GM18517 (cell line): ENCODE measurements around the gene WDR74.

Source experiments
- ATAC-seq: cut with Tn5 transposase; IDR thresholded peaks from one replicate; pipeline ENCODE4 v1.9.1; 2021; ENCODE audit warnings: mild to moderate bottlenecking, moderate library complexity; ENCODE audit not compliant: unreplicated experiment

Gene WDR74

DNA sequence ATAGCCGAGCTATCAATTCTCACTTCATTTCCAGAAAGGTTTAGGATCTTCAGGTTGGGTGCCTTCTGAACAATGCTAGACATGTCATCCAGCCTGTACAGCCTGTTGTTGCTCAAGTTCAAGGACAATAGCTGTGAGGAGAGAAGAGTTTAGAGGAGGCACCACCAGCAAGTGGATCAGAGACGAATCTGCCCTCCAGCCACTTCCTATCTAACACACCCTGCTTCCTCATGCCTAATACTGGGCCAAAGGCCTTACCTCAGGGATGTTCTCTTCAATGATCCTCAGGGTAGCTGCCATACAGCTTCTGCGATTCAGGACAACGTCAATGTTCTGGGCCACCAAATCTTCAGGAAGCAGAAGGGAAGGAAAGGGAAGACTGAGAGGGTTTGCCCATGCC, 38.3 kb downstream of the WDR74 start:
- ATAC-seq, result no peak

DNA sequence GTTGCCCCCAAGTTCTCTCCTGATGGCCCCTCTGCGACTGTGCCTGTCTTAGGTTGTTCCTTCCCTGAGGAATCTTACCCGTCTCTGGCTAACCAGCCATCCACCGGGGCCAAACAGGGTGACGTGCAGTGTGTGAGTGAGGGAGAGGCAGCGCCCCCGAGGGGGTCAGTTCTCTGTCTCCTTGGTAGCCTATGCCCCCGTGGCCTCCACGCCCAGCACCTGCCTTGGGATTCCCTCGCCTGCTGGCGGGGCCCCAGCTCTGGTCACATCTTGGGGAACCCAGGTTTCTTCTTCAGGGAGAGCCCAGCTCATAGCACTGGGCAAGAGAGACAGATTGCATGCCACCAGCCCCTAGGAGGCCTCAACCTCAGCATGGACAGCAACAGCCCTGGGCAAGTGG, 39.9 kb downstream of the WDR74 start:
- ATAC-seq, result no peak

GRCh38 chr11:62796281-62796680, 43.1 kb downstream of the WDR74 start:
- no peak for ATAC-seq

DNA sequence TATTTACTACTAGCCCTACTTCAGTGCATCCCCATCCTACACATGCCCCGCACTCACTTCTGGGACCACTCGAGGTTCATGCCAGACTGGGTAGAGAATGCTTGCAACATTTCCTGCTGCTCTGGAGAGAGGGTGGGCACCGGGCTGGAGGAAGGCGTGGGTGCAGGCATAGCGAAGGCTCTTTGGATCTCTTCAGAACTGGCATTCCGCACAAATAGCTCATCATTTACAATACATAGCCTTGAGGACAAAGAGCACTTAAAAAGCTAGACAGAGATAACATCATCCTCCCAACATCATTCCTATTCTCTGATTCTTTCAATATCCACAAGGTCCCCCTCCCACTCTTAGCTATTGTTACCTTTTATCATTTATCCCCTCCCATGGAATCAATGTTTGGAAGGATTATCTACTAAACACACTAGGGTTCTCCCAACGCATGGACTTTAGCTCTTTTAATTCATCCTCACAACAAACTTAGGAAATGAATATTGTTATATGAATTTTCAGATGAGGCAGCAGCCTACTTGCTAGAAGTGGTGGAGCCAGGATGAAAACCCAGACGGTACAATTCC, 45.1 kb downstream of the WDR74 start:
- ATAC-seq, result no peak

DNA sequence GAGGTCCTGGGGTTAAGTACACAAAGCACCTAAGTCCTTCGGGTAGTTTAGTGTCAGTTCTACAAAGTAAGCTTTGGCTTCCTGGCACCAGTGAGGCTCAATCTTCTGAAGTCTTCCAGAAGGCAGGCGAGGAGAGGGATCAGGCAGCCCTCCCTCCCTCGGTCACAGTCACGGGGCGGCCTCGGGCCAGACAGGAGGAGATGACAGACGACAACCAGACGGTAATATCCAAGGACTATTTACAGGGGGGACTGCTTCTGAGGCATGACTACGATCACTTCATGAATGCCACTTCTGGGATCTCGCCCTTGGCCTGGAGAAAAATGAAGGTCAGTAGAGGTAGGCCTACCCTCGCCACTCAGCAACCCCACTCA, 47.2 kb downstream of the WDR74 start:
- ATAC-seq, result no peak

DNA sequence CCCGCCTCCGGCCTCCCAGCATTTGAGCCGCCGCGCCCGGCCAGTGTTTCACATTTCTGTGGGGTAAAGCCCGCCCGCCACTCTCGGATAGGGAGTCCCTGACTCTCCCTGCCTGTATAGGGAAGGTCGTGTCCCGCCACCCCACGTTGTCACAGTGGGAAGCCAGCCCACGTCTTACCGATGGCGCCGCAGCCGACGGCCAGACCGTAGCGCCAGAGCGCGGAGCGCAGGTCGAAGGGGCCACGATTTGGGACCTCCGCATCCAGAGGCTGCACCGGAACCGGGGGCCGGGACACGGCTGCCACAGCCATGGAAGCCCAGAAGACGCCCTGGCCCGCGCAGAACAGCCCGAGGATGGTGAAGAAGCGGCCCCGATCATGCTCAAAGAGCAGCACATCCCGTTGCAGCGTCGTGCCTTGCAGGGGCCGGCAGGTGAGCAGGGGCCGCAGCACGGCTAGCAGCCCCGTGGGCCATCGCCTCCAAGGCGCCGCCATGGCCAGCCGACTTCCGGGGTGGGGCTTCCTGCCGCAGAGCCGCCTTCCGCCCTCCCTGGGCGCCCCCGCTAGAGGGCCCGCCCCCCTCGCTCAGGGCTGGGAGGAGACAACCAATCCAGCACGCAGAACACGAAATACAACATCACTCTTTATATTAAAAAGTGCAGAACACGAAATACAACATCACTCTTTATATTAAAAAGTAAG, 47.7 kb downstream of the WDR74 start, which contains the start of gene TMEM223:
Gene TMEM223 (minus strand): TSS at position 506 of the 701 bp plus-strand sequence. CDS start 12 bp downstream, at position 494.
- ATAC-seq, result no peak

GRCh38 chr11:62789576-62789975, 49.8 kb downstream of the WDR74 start:
- no peak for ATAC-seq

DNA sequence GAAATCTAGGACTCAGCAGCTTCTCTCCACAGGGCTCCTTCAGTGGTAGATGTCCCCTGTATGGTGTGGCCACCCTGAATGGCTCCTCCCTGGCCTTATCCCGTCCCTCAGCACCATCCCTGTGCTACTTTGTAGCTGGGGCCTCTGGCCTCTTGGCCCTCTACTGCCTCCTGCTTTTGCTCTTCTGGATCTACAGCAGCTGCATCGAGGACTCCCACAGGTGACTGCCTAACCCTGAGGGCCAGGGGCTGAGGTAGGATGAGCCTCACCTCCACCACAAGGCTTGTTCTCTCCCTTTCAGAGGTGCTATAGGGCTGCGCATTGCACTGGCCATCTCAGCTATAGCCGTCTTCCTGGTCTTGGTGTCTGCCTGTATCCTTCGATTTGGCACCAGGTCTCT, 50.4 kb downstream of the WDR74 start:
- no peak for ATAC-seq

- ATAC-seq, result peak; percentile 60
These were observed 52.2 kb downstream of the WDR74 start, which contains the start of gene TMEM179B for GRCh38 chr11:62787005-62787759. Gene TMEM179B, plus strand, starts transcription at chr11:62787402. Its CDS starts 30 bp downstream, at chr11:62787432.

- ATAC-seq, result peak; percentile 38
These were observed 52.9 kb downstream of the WDR74 start for GRCh38 chr11:62786318-62787004.
